ENCODE results near the gene FXYD3. TPM values are rescaled to one million over a fixed set of nuclear protein-coding genes. Genes with fewer than 3 reads are reported as not detected.
A peak's percentile ranks its signal among the peaks of the same experiment; 100 is the strongest.

FXYD3 gene
- total RNA-seq, 1 experiment from 2014 or later = 6.9 TPM

- ChIA-PET CTCF (interaction anchor here (0.6 to 2.0 kb wide), 16 partner anchors 8 to 178 kb away, joined by 3 to 9 read pairs (median 4); no protein-coding TSS in a partner anchor), POLR2A (interaction anchor here (0.6 to 2.7 kb wide), 9 partner anchors 9 to 114 kb away, joined by 3 to 9 read pairs (median 4); no protein-coding TSS in a partner anchor)
- DNase-seq (ENCODE audit: unreplicated experiment) = peak; percentile 63
- Mint-ChIP-seq H3K36me3 (ENCODE audit: insufficient read depth, unreplicated experiment) (peaks cover 14% of the 10 kb centered on the region), H3K4me3 (ENCODE audit: unreplicated experiment) (peak overlapping the region; percentile 99), H3K27me3 (ENCODE audit: insufficient read depth, unreplicated experiment) (no peaks in the 10 kb centered on the region), H3K9me3 (ENCODE audit: unreplicated experiment) (no peaks in the 10 kb centered on the region), H3K4me1 (ENCODE audit: insufficient read depth, unreplicated experiment) (peaks cover 22% of the 10 kb centered on the region), H3K27ac (ENCODE audit: low read depth, unreplicated experiment) (peak overlapping the region; percentile 93)
- TF ChIP-seq, protein P1, sequence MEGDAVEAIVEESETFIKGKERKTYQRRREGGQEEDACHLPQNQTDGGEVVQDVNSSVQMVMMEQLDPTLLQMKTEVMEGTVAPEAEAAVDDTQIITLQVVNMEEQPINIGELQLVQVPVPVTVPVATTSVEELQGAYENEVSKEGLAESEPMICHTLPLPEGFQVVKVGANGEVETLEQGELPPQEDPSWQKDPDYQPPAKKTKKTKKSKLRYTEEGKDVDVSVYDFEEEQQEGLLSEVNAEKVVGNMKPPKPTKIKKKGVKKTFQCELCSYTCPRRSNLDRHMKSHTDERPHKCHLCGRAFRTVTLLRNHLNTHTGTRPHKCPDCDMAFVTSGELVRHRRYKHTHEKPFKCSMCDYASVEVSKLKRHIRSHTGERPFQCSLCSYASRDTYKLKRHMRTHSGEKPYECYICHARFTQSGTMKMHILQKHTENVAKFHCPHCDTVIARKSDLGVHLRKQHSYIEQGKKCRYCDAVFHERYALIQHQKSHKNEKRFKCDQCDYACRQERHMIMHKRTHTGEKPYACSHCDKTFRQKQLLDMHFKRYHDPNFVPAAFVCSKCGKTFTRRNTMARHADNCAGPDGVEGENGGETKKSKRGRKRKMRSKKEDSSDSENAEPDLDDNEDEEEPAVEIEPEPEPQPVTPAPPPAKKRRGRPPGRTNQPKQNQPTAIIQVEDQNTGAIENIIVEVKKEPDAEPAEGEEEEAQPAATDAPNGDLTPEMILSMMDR (IDR thresholded peaks at IDR 0.05; ENCODE audit: unreplicated experiment) = peak; percentile 47
- intact Hi-C loops (cut with micrococcal nuclease) = loop anchor here (1.0 to 5.0 kb wide), 2 partner anchors 94 to 113 kb away; partner anchors contain the start of gene USF2
- BruUV-seq (replicated peaks) = no TSS peak
Observed at GRCh38 chr19:35153701-35154524, 38.3 kb downstream of the FXYD3 start.

GRCh38 chr19:35154525-35155406 is 39.1 kb downstream of the FXYD3 start, which contains the start of gene FXYD5:
Gene FXYD5 (plus strand): TSS chr19:35154735. CDS start chr19:35155551, 816 bp downstream.
- Mint-ChIP-seq H3K27me3 (ENCODE audit: insufficient read depth, unreplicated experiment) (no peaks in the 10 kb centered on the region), H3K4me1 (ENCODE audit: insufficient read depth, unreplicated experiment) (peaks cover 22% of the 10 kb centered on the region), H3K27ac (ENCODE audit: low read depth, unreplicated experiment) (peak within 1 kb of the TSS; percentile 93), H3K4me3 (ENCODE audit: unreplicated experiment) (peak within 1 kb of the TSS; percentile 99), H3K9me3 (ENCODE audit: unreplicated experiment) (no peaks in the 10 kb centered on the region), H3K36me3 (ENCODE audit: insufficient read depth, unreplicated experiment) (peaks cover 20% of the 10 kb centered on the region)
- CTCF ChIA-PET = interaction anchor here (0.6 to 2.0 kb wide), 15 partner anchors 9 to 178 kb away, joined by 3 to 9 read pairs (median 4); no protein-coding TSS in a partner anchor
- POLR2A ChIA-PET = interaction anchor here (0.6 to 2.7 kb wide), 7 partner anchors 8 to 113 kb away, joined by 3 to 9 read pairs (median 4); no protein-coding TSS in a partner anchor
- no TSS peak for BruUV-seq (replicated peaks)
- TF ChIP-seq, protein P1 (IDR thresholded peaks at IDR 0.05; ENCODE audit: unreplicated experiment) = no peak
- DNase-seq (ENCODE audit: unreplicated experiment) = peak; percentile 82
- intact Hi-C loops (cut with micrococcal nuclease) = loop anchor here (1.0 to 5.0 kb wide), 2 partner anchors 94 to 113 kb away; partner anchors contain the start of gene USF2

- intact Hi-C loops (cut with micrococcal nuclease) = no loop called here
- Mint-ChIP-seq H3K4me3 (ENCODE audit: unreplicated experiment) (peak overlapping the region; percentile 99), H3K36me3 (ENCODE audit: insufficient read depth, unreplicated experiment) (peaks cover 27% of the 10 kb centered on the region), H3K9me3 (ENCODE audit: unreplicated experiment) (no peaks in the 10 kb centered on the region), H3K27me3 (ENCODE audit: insufficient read depth, unreplicated experiment) (no peaks in the 10 kb centered on the region), H3K4me1 (ENCODE audit: insufficient read depth, unreplicated experiment) (peaks cover 22% of the 10 kb centered on the region), H3K27ac (ENCODE audit: low read depth, unreplicated experiment) (peak overlapping the region; percentile 93)
- POLR2A ChIA-PET = interaction anchor here (0.8 to 2.7 kb wide), 3 partner anchors 32 to 64 kb away, joined by 3 to 9 read pairs (median 5); no protein-coding TSS in a partner anchor
- TF ChIP-seq, protein P1 (IDR thresholded peaks at IDR 0.05; ENCODE audit: unreplicated experiment) = no peak
- no peak for DNase-seq (ENCODE audit: unreplicated experiment)
- CTCF ChIA-PET = no interaction called here
- BruUV-seq (replicated peaks) = no TSS peak
Observed at GRCh38 chr19:35155441-35155840, 39.8 kb downstream of the FXYD3 start.
